ENCODE results near the gene HS6ST2.
"Not testable (repeated sequence)": the region's sequence is repeated elsewhere in the genome, so short reads cannot be mapped to it uniquely, and the experiment has no call there.

Gene HS6ST2

GRCh38 chrX:132958091-132958703, at the start of gene HS6ST2:
TSS of gene HS6ST2 (minus strand) at chrX:132958629.
- DNase-seq = no peak

- DNase-seq = no peak
Observed at GRCh38 chrX:133007458-133007857, 49.0 kb upstream of the HS6ST2 start.

- no peak for DNase-seq
Observed at GRCh38 chrX:133005616-133006015, 47.2 kb upstream of the HS6ST2 start.

- no peak for DNase-seq
Observed at GRCh38 chrX:133005042-133005441, 46.6 kb upstream of the HS6ST2 start.

GRCh38 chrX:132999209-132999608, 40.8 kb upstream of the HS6ST2 start:
- DNase-seq = no peak

GRCh38 chrX:132990835-132991234, 32.4 kb upstream of the HS6ST2 start:
- no peak for DNase-seq

GRCh38 chrX:132986556-132986955, 28.1 kb upstream of the HS6ST2 start:
- no peak for DNase-seq

- no peak for DNase-seq
Observed at GRCh38 chrX:132984058-132984650, 25.7 kb upstream of the HS6ST2 start.

- DNase-seq = no peak
Observed at GRCh38 chrX:132983496-132983895, 25.1 kb upstream of the HS6ST2 start.

GRCh38 chrX:132980035-132980434, 21.6 kb upstream of the HS6ST2 start:
- DNase-seq = not testable (repeated sequence)

- DNase-seq = no peak
Observed at GRCh38 chrX:132968296-132968949, 10.0 kb upstream of the HS6ST2 start.

- DNase-seq = no peak
Observed at GRCh38 chrX:132967049-132967448, 8.6 kb upstream of the HS6ST2 start.

- DNase-seq = no peak
Observed at GRCh38 chrX:132965461-132965860, 7.0 kb upstream of the HS6ST2 start.

- no peak for DNase-seq
Observed at GRCh38 chrX:132961511-132961910, 3.1 kb upstream of the HS6ST2 start.

- no peak for DNase-seq
Observed at GRCh38 chrX:132957211-132958090, 978 bp downstream of the HS6ST2 start.

GRCh38 chrX:132956421-132957210, 1.8 kb downstream of the HS6ST2 start:
- no peak for DNase-seq

GRCh38 chrX:132955690-132956089, 2.7 kb downstream of the HS6ST2 start:
- DNase-seq = no peak

- no peak for DNase-seq
Observed at GRCh38 chrX:132954323-132954722, 4.1 kb downstream of the HS6ST2 start.

- DNase-seq = no peak
Observed at GRCh38 chrX:132953354-132953753, 5.1 kb downstream of the HS6ST2 start.

- no peak for DNase-seq
Observed at GRCh38 chrX:132948648-132949260, 9.7 kb downstream of the HS6ST2 start.

GRCh38 chrX:132945055-132945599, 13.3 kb downstream of the HS6ST2 start:
- not testable (repeated sequence) for DNase-seq
